DND-41 (cell line): ENCODE measurements around the gene MYOM1.

ENCODE experiments used
- CTCF ChIP-seq: IDR thresholded peaks from 2 replicates; pipeline ENCODE4 v1.5.1; 2012; ENCODE audit warnings: borderline replicate concordance, low read length, moderate library complexity, mild to moderate bottlenecking; ENCODE audit not compliant: poor library complexity, severe bottlenecking; ENCODE audit errors: extremely low read depth
- EZH2 ChIP-seq: IDR thresholded peaks from 3 replicates; pipeline ENCODE4 v1.6.1; 2012; ENCODE audit warnings: borderline replicate concordance, low read depth, mild to moderate bottlenecking, moderate library complexity, low read length, inconsistent platforms; ENCODE audit not compliant: severe bottlenecking

- TF ChIP-seq CTCF (no peak), EZH2 (no peak)
These were observed 63.5 kb downstream of the MYOM1 start for GRCh38 chr18:3156325-3156640.
